ENCODE measurements around the gene SLC4A1.

GRCh38 chr17:44257815-44258760, 9.8 kb downstream of the SLC4A1 start:
- TF ChIP-seq, protein P1, sequence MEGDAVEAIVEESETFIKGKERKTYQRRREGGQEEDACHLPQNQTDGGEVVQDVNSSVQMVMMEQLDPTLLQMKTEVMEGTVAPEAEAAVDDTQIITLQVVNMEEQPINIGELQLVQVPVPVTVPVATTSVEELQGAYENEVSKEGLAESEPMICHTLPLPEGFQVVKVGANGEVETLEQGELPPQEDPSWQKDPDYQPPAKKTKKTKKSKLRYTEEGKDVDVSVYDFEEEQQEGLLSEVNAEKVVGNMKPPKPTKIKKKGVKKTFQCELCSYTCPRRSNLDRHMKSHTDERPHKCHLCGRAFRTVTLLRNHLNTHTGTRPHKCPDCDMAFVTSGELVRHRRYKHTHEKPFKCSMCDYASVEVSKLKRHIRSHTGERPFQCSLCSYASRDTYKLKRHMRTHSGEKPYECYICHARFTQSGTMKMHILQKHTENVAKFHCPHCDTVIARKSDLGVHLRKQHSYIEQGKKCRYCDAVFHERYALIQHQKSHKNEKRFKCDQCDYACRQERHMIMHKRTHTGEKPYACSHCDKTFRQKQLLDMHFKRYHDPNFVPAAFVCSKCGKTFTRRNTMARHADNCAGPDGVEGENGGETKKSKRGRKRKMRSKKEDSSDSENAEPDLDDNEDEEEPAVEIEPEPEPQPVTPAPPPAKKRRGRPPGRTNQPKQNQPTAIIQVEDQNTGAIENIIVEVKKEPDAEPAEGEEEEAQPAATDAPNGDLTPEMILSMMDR (IDR thresholded peaks at IDR 0.05 in 4 of 5, conservative IDR thresholded peaks at IDR 0.05 in 1 of 5): no peak
- no peak for TF ChIP-seq POLR2A (IDR thresholded peaks at IDR 0.05)
